GM12872 (cell line): ENCODE data around the gene ERCC6L2.

ENCODE experiments used
- TF ChIP-seq, protein P1 (sequence below): IDR thresholded peaks from 3 replicates; pipeline ENCODE4 v1.5.1; 2011; ENCODE audit warnings: low read depth, mild to moderate bottlenecking, low read length, moderate library complexity; ENCODE audit not compliant: insufficient read depth

The ERCC6L2 gene

DNA sequence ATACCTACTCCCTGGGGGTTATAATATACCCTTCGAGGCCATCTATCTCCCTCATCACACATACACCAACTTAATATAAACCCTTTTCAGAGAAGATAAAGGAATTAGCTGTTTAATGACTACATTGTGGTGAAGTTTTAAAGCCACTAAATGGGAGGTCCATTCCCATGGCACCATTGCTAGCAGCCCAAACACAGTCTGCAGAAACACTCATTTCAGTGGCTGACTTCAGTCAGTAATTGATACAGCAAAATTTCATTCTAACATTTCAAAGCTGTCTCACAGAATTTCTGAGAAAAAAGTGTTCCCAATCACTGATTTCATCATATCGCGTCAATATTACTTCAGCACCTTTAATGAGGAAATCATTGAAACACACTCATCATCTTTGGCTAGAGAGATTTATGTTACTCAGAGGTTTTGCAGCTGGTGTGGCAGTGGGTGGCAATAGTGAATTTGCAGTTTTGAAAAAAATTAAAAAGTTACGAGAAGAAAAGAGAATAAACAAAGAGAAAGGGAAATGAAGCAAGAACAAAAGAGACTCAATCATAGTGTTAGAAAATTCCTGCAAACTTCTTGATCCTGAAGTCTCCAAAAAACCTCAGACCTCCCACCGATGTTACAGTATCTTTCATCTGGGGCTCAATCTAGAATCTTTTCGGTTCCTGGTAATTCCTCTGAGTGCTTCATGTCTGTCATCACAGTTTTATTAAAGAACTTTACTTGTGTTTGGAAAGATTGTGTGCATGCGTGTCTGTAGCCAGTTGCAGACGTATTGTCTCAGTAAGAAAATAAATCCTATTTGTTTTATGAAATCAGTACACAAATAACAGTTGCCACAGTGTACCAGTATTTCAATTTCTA is 105.0 kb downstream of the ERCC6L2 start:
- TF ChIP-seq, protein P1, sequence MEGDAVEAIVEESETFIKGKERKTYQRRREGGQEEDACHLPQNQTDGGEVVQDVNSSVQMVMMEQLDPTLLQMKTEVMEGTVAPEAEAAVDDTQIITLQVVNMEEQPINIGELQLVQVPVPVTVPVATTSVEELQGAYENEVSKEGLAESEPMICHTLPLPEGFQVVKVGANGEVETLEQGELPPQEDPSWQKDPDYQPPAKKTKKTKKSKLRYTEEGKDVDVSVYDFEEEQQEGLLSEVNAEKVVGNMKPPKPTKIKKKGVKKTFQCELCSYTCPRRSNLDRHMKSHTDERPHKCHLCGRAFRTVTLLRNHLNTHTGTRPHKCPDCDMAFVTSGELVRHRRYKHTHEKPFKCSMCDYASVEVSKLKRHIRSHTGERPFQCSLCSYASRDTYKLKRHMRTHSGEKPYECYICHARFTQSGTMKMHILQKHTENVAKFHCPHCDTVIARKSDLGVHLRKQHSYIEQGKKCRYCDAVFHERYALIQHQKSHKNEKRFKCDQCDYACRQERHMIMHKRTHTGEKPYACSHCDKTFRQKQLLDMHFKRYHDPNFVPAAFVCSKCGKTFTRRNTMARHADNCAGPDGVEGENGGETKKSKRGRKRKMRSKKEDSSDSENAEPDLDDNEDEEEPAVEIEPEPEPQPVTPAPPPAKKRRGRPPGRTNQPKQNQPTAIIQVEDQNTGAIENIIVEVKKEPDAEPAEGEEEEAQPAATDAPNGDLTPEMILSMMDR = no peak

DNA sequence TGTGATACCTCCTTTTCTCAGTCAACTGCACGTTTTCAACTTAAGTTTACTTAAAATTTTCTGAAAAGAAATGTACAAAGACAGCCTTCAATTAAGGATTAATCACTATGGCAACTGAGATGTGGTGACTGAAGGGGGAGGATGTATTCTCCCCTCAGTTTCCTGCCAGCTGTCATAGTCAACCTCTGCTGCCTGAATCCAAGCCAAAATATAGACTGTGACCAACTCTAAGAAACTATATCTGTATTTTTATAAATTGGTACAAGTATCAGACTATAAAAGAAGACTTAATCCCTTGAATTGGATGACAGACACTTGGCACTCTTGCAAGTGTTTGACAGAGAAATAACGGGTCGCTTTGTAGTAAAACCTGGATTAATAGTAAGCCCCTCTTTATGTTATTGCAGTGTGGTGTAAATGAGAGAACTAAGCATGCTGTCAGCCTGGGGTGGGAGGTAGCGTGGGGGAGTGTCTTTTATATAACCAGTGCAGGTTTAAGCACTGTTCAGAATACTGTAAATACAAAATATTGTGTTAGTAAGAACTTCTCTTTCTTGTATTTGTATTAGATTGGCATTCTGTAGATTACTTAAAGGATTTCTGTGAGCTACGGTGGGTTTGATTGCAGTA is 106.4 kb downstream of the ERCC6L2 start:
- TF ChIP-seq, protein P1 = no peak

DNA sequence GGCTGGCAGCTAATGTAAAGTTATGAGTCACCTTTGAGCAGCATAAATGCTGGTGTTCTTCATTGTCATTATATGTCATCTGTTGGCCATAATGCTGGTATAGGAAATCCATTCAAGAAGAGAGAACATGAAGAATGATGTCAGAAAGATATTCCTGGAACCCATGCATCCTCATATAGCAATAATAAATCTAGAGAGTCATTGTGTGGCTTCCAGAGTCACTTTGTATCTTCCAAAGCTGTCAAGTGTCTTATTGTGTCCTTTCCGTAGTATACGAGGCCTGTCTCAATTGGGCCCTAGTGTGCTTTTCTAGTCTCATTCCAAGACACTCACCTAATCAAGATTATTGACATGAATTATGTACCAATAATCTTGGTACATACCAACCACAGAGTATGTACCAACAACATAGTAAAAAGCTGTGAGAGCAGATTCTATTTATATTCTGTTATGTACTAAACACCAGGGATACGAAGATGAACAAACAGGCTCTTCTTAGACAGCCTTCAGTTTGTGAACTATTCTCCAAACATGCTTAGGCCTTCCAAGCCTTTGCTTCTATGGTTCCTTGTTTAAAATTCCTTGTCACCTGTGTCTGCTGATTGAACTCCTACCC is 110.1 kb downstream of the ERCC6L2 start:
- TF ChIP-seq, protein P1 = no peak

DNA sequence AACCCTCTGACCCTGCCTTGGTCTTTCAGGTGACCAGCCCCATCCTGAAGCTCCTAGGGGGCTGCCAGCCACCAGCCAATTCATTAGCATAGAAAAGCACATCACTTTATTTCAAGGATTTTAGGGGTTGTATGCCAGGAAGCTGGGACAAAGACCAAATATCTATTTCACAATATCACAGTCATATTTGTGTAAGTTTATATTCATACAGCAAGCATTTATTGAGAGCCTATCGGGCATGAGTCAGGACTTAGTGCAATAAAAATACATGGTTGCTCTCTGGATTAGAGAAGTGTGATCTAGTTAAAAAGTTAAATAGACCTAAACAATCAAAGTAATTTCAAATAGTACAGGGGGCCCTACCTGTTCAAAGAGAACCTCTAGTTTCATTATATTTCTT is 113.8 kb downstream of the ERCC6L2 start:
- TF ChIP-seq, protein P1 = no peak

DNA sequence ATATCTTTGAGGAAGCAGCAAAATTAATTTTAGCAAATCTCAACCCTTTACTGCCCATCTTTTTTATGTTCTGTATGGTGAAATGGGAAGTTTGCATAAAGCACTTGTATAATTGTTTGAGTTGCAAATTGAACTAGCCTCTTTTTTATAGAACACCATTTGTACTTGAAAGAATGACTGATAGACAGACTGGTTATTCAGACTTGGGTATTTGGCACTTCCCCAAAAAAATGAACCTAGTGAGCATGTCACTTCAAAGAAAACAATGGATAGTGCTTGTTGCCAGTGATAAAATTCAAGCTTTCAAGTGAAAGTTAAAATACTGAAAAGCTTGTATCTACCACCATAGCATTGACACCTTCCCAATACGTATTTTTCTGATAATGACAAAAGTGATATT is 115.8 kb downstream of the ERCC6L2 start:
- TF ChIP-seq, protein P1 = no peak

DNA sequence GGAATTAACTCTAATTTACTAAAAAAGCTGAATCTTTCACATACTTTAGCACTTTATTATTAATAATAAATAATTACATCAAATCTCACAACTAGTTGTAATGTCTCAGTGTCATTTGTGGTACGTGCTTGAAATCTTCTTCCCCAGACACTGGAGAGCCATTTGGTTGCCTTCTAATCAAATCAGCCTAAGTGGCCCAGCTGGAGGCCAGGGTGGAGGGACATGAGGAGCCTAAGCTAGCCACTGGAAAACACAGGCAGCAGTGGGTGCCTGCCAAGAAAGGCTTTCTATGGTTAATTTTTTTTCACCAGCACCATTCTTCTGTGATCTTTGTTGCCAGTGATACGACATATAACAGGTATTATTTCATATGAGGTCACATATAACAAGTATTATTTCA is 117.0 kb downstream of the ERCC6L2 start:
- TF ChIP-seq, protein P1 = no peak

DNA sequence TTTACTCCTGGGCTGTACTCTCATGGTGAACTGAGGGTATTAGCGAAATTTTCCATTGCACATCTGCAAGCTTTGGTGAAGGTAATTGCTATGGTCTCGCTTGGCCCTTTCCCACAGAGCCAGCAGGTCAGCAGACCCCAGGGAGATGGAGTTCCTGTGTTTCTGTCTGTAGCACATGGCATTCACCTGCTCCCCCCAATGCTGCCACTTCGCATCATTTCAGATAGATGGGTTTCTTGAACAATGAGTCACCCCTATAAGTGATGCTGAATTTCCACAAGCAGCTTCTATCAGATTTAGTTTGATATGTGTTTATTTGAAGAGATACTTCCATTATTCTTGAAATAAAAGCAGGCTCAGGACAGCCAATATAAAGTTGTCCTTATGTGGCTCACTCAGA is 117.8 kb downstream of the ERCC6L2 start:
- TF ChIP-seq, protein P1 = no peak
